Measurements from ENCODE around the gene GRM5. TPM values are rescaled to one million over a fixed set of nuclear protein-coding genes. Genes with fewer than 3 reads are reported as not detected.

GRM5 gene
- total RNA-seq: under 0.01 TPM in 1 of 2 replicates, not detected in the other

DNA sequence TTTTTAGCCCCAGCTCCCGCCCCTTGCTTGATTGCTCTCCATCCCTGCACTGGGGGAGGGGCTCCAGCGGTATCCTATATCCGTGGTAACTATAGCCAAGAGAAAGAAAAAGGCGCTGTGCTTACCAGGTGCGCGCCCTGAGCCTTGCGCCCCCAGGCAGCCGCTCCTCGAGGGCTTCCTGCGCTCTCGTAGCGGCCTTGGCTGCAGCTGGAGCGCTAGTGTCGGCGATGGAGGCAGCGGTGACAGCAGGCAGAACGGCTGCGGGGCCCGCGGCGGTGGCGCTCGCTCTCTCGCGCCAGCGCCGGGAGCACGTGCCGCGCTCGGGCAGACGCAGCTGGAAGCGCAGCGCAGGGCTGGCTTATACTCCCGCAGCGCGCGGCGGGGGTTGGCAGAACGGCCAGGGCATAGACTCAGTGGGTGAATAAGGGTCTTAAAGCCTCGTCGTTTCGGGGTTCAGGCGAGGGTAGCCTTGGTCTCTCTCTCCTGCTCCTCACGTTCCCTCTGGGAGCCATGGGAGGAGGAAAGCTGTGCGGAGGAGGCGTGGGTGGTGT lies at the start of gene GRM5:
TSS of gene GRM5 (minus strand) at position 332 of the 551 bp plus-strand sequence. CDS start 18,110 bp downstream, outside the sequence.

Other genes starting within 250 kb of the GRM5 start
- gene TYR, start 111.9 kb upstream of the GRM5 start, total RNA-seq: not detected in 2 replicates